GM10266 (cell line): ENCODE data around the gene CLDN24.

Experiments used
- DNase-seq: peaks from one replicate; pipeline ENCODE4 v3.0.0; 2012; ENCODE audit errors: extremely low spot score
- CTCF ChIP-seq: IDR thresholded peaks from 2 replicates; pipeline ENCODE4 v1.5.1; 2012; ENCODE audit warnings: mild to moderate bottlenecking, low read depth; ENCODE audit not compliant: control insufficient read depth, insufficient read depth; ENCODE audit errors: missing control alignments

The CLDN24 gene

DNA sequence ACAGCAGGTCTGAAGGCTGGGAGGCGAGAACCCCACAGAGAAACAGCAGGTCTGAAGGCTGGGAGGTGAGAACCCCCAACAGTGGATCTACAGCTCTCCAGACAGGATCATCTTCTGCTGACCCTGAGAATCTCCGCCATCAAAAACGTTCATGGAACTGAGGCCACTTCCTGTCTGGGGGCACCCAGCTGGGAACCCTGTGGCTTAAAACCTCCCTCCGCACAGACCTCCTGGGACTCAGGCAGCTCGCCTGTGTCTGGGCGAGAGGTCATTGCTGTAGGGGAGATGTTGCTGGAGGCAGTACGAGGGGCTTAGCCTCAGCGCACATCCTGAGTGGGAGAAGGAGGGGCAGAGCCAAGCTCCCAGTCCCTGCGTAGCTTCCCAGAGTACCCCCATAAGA is 15.1 kb upstream of the CLDN24 start:
- DNase-seq = no peak
- no peak for TF ChIP-seq CTCF

- no peak for DNase-seq
- no peak for TF ChIP-seq CTCF
Observed at GRCh38 chr4:183335369-183335940, 13.2 kb upstream of the CLDN24 start.

DNA sequence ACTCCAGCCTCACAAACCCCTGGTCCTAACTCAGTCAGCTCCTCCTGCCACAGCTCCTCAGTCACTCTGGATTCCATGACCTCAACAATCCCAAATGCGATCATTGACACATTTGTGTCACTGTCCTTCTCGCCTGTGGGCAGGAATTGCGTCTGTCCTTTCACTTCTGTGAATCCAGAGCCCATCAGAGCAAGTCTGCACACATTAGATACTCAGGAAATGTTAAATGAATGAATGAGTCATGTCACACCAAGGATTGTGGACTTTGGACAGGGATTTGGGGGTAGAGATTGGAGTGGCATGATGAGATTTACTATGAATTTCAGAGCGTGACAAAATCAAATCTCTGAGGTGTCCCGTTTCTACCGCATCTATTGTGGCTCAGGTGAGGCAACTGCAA is 11.8 kb upstream of the CLDN24 start:
- no peak for TF ChIP-seq CTCF

DNA sequence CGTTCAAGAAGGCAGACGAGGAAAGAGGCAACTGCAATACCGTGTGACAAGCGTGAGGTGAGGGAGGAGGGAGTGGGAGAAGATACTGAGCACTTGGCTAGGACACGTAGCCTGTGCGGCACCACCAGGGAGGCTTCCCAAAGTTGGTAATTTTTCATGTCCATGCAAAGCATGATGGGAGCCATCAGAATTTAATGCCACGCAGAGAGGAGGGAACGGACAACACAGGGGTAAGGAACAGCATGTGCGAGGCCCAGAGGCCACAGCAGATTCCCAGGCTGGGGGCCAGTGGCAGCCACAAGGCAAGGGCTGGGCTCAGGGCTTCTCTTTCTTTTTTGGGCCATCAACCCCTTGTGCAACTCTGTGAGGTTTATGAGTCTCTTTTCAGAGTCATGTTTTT is 11.0 kb upstream of the CLDN24 start:
- no peak for TF ChIP-seq CTCF

More for the DNA sequence above, 11.8 kb upstream of the CLDN24 start:
- DNase-seq = no peak

GRCh38 chr4:183332447-183332846 is 10.2 kb upstream of the CLDN24 start:
- no peak for TF ChIP-seq CTCF
- no peak for DNase-seq

More for the DNA sequence above, 11.0 kb upstream of the CLDN24 start:
- DNase-seq = no peak

GRCh38 chr4:183330841-183331240 is 8.6 kb upstream of the CLDN24 start:
- no peak for DNase-seq

More at GRCh38 chr4:183330841-183331240, 8.6 kb upstream of the CLDN24 start:
- no peak for TF ChIP-seq CTCF
